GM12878 (cell line): ENCODE measurements around the gene TGFBR3. TPM values are rescaled to one million over a fixed set of nuclear protein-coding genes. Genes with fewer than 3 reads are reported as not detected.

ENCODE experiments used
- ATAC-seq: fragments of 200-7000 bp; cut with Tn5 transposase; 3 replicates; pipeline ENCODE4 v1.9.1; 2020; ENCODE audit warnings: mild to moderate bottlenecking, moderate library complexity
- BruUV-seq: library from RNA; stranded (reverse); fragments of 400-500 nt; replicated peaks from 2 replicates; lab custom pipeline; 2021; lab: Mats Ljungman, UMichigan
- CTCF ChIA-PET: fragments of 300-600 bp; sonication (Branson Sonifier 250); formaldehyde crosslinking; extraction: SDS; loops from one replicate; lab custom pipeline; 2021; ENCODE audit warnings: inconsistent platforms; lab: Yijun Ruan, JAX
- POLR2A ChIA-PET: fragments of 350-600 bp; formaldehyde crosslinking; extraction: SDS; loops from one replicate; lab custom pipeline; 2021; ENCODE audit warnings: inconsistent platforms; lab: Charles Lee
- RAD21 ChIA-PET: fragments of 300-600 bp; sonication (Branson Sonifier 250); formaldehyde crosslinking; loops from one replicate; lab custom pipeline; 2023; ENCODE audit warnings: antibody characterized with exemption; ENCODE audit not compliant: unreplicated experiment; lab: Charles Lee
- SMC1A ChIA-PET: fragments of 300-600 bp; sonication (Branson Sonifier 250); formaldehyde crosslinking; loops from one replicate; lab custom pipeline; 2023; ENCODE audit not compliant: unreplicated experiment, uncharacterized antibody; lab: Charles Lee
- DNase-seq: peaks from one replicate; pipeline ENCODE4 v3.0.0-alpha.2; 2011; ENCODE audit warnings: low read depth, low spot score
- FAIRE-seq: peaks from 3 replicates; lab custom pipeline; 2011; peaks lifted over from hg19 to GRCh38; lab: Jason Lieb, UNC
- H2AFZ ChIP-seq: 2 replicates; pipeline ENCODE4 v1.6.0; 2011; ENCODE audit warnings: low read depth, low read length, control low read depth; ENCODE audit not compliant: control insufficient read depth
- H3K27ac ChIP-seq: 2 replicates; pipeline ENCODE4 v1.5.1; 2011; ENCODE audit warnings: control low read depth; ENCODE audit not compliant: control insufficient read depth, insufficient read depth
- H3K27me3 ChIP-seq, 2 experiments: replicated peaks in 1 of 2; 2 replicates each; pipeline versions ENCODE4 v1.6.0 to v1.6.1; 2011; ENCODE audit warnings: low read length in 1 of 2; ENCODE audit not compliant: control insufficient read depth in 2 of 2, insufficient read depth in 2 of 2
- H3K36me3 ChIP-seq, 2 experiments: 2 replicates each; pipeline ENCODE4 v1.5.1; 2011; ENCODE audit warnings: low read length in 1 of 2; ENCODE audit not compliant: control insufficient read depth in 2 of 2, insufficient read depth in 2 of 2
- H3K4me1 ChIP-seq: 2 replicates; pipeline ENCODE4 v1.6.1; 2011; ENCODE audit warnings: mild to moderate bottlenecking, low read length, moderate library complexity, mixed read lengths; ENCODE audit not compliant: control insufficient read depth, insufficient read depth
- H3K4me2 ChIP-seq: 2 replicates; pipeline ENCODE4 v1.6.0; 2011; ENCODE audit warnings: control low read depth; ENCODE audit not compliant: control insufficient read depth, insufficient read depth
- H3K4me3 ChIP-seq: fragments of 200-600 bp; sonication (generic); 2 replicates; pipeline ENCODE4 v1.5.1; 2016
- H3K79me2 ChIP-seq: 2 replicates; pipeline ENCODE4 v1.6.0; 2011; ENCODE audit warnings: low read length; ENCODE audit not compliant: control insufficient read depth, insufficient read depth
- H3K9ac ChIP-seq: 2 replicates; pipeline ENCODE4 v1.8.0; 2011; ENCODE audit warnings: low read length, control low read depth, mixed read lengths; ENCODE audit not compliant: control insufficient read depth, insufficient read depth
- H3K9me3 ChIP-seq: replicated peaks from 3 replicates; pipeline ENCODE4 v1.5.1; 2011; ENCODE audit warnings: mild to moderate bottlenecking, low read length; ENCODE audit not compliant: control insufficient read depth, insufficient read depth
- H4K20me1 ChIP-seq: 2 replicates; pipeline ENCODE4 v1.6.0; 2011; ENCODE audit not compliant: control insufficient read depth, insufficient read depth
- HCFC1 ChIP-seq: fragments of 150-350 bp; IDR thresholded peaks from 2 replicates; pipeline ENCODE4 v1.6.1; 2014; ENCODE audit warnings: low read length
- RELA ChIP-seq: fragments of 450-650 bp; IDR thresholded peaks from 2 replicates; pipeline ENCODE4 v1.8.0; 2014; ENCODE audit warnings: borderline replicate concordance; ENCODE audit not compliant: partially characterized antibody
- SMAD1 ChIP-seq: fragments of 450-650 bp; IDR thresholded peaks from 2 replicates; pipeline ENCODE4 v1.6.1; 2018; ENCODE audit warnings: mild to moderate bottlenecking, low read depth; ENCODE audit not compliant: partially characterized antibody
- WGBS: methylation state at CpG from one replicate; pipeline ENCODE4 v1.1.6; 2016; ENCODE audit warnings: low lambda C conversion rate; ENCODE audit not compliant: insufficient replicate concordance, insufficient coverage; ENCODE audit errors: missing lambda C conversion rate; 5-methylcytosine and 5-hydroxymethylcytosine counted together
- in situ Hi-C: fragments of 300-500 bp; cut with MboI; formaldehyde crosslinking; loops from 9 replicates; pipeline ENCODE4 v1.14.3; 2018; ENCODE audit warnings: mixed read lengths
- intact Hi-C: fragments of 100-400 bp; cut with micrococcal nuclease; formaldehyde crosslinking; loops from one replicate; pipeline ENCODE4 v1.14.2; 2022; ENCODE audit not compliant: unreplicated experiment
- polyA plus RNA-seq, 11 experiments: library from polyadenylated mRNA; depleted of rRNA in 4 of 11; unstranded in 6 of 11; stranded (reverse) in 5 of 11; fragments of >200 nt; fragmentation: Nextera tagmentation in 4 of 11; fragmentation: Illumina TruSeq in 1 of 11; extraction: Ambion mirVana in 4 of 11; extraction: Trizol in 1 of 11; gene quantifications; 1 replicate in 1 of 11; 2 replicates in 10 of 11; pipeline versions ENCODE4 v1.2.1 to v1.2.3, GENCODE V29; 2011 to 2016; ENCODE audit warnings: inconsistent platforms in 2 of 11, missing spikeins in 2 of 11, low read depth in 1 of 11
- total RNA-seq, 4 experiments: library from RNA; depleted of rRNA in 3 of 4; stranded (reverse); fragments of >200 nt in 3 of 4; fragmentation: Illumina TruSeq in 1 of 4; extraction: Trizol in 1 of 4; gene quantifications; 2 replicates each; pipeline versions ENCODE4 v1.2.1 to v1.2.3, GENCODE V29; 2013 to 2021
- TF ChIP-seq, protein P1 (sequence below): fragments of 450-650 bp; IDR thresholded peaks from 2 replicates; pipeline ENCODE4 v1.6.1; 2017; ENCODE audit warnings: mild to moderate bottlenecking, low read depth, inconsistent platforms; ENCODE audit not compliant: poor library complexity, severe bottlenecking

The TGFBR3 gene
- total and polyA plus RNA-seq, 10 of the 15 experiments (the other 5 are each of a cell fraction or from before 2014, with no cell fraction given) = 2.7 to 16.5 (median 12.6) TPM

DNA sequence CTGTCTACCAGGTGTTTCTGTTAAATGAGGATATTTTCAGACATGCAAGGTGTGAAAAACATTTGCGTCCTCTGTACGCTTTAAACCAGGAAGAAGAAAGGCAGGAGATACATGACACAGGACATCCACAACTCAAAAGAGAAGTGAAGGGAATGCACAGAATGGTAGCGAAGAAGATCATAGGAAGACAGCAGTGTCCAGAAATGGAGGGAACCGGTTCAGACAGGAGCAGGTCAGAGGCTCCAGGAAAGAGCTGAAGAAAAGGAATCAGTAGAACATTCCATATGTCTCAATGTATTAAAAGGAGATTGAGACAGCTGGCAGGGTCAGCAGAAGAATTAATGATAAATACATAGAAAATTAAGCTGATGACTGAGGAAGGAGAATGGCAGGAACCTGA is 194.4 kb downstream of the TGFBR3 start:
- whole genome bisulfite sequencing = 96% methylated on average over 4 of the region's 4 CpGs
- intact Hi-C loops = no loop called here
- peak; percentile 7 for FAIRE-seq

More for the DNA sequence above, 194.4 kb downstream of the TGFBR3 start:
- Histone ChIP-seq H3K4me1 (no peaks in the 10 kb centered on the region), H3K27me3 (no peaks in the 10 kb centered on the region), H3K4me2 (no peak overlapping the region)
- POLR2A ChIA-PET = no interaction called here
- TF ChIP-seq SMAD1 (no peak), RELA (no peak), HCFC1 (no peak)
- TF ChIP-seq, protein P1, sequence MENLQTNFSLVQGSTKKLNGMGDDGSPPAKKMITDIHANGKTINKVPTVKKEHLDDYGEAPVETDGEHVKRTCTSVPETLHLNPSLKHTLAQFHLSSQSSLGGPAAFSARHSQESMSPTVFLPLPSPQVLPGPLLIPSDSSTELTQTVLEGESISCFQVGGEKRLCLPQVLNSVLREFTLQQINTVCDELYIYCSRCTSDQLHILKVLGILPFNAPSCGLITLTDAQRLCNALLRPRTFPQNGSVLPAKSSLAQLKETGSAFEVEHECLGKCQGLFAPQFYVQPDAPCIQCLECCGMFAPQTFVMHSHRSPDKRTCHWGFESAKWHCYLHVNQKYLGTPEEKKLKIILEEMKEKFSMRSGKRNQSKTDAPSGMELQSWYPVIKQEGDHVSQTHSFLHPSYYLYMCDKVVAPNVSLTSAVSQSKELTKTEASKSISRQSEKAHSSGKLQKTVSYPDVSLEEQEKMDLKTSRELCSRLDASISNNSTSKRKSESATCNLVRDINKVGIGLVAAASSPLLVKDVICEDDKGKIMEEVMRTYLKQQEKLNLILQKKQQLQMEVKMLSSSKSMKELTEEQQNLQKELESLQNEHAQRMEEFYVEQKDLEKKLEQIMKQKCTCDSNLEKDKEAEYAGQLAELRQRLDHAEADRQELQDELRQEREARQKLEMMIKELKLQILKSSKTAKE = no peak
- TF ChIP-seq, all 136 proteins: peak for 0
- in situ Hi-C loops = no loop called here
- ATAC-seq = no peak
- Histone ChIP-seq H3K4me3 (no peak overlapping the region), H3K36me3 (no peaks in the 10 kb centered on the region), H3K9me3 (no peaks in the 10 kb centered on the region), H3K79me2 (no peaks in the 10 kb centered on the region), H2AFZ (no peak overlapping the region), H3K27ac (no peak overlapping the region), H3K9ac (no peak overlapping the region), H4K20me1 (no peaks in the 10 kb centered on the region)
- DNase-seq = no peak
- BruUV-seq = no TSS peak
- SMC1A ChIA-PET = interaction anchor here (0.5 to 1.1 kb wide), 2 partner anchors 18 to 1811 kb away, joined by 3 read pairs; no protein-coding TSS in a partner anchor
- RAD21 ChIA-PET = no interaction called here
- CTCF ChIA-PET = interaction anchor here (0.8 kb wide), 1 partner anchor 17 kb away, joined by 3 read pairs; no protein-coding TSS in a partner anchor
